GM19372 (cell line): ENCODE data around the gene CST3.

Experiments used
- ATAC-seq: cut with Tn5 transposase; IDR thresholded peaks from one replicate; pipeline ENCODE4 v1.9.1; 2021; ENCODE audit warnings: mild to moderate bottlenecking, low read depth, moderate library complexity; ENCODE audit not compliant: unreplicated experiment

Gene CST3

DNA sequence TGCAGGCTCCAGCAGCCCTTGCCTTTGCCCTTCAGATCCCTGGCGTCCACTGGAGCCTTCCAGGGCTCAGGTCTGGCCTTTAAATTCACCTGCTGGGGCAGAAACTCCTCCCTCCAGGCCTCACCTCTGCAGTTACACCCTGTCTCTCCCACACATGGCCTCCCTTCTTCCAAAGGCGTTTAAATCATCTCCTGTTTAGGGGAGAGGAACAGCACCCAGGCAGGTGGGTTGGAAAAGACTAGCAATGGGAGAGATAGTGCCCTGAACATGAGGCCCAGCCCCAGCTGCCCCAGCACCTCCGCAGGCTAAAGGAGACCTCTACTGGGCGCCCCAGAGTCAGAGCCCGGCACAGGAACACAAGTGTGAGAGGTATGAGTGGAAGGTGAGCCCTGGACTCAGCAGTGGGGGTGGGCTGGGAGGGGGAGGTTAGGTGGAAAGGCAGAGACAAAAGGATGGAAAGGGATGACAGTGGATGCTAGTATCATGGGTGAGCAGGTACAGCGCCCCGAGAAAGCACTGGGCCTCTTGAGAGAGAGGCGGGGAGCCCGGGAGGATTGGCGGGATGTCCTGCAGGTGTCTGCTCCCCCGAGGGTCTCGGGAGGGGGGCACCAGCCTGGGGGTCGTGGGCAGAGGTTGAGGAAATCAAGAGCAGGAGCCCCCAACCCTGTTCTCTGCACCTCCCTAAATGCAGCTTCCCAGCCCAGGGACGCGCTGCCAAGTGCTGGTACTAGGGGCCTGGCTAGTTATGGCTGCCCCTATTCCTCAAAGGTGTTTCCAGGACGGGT, 31.7 kb downstream of the CST3 start, which contains the start of gene CST9:
CST9 (minus strand) TSS at position 51 of the 785 bp plus-strand sequence. CDS start 53 bp downstream, outside the sequence.
- no peak for ATAC-seq

DNA sequence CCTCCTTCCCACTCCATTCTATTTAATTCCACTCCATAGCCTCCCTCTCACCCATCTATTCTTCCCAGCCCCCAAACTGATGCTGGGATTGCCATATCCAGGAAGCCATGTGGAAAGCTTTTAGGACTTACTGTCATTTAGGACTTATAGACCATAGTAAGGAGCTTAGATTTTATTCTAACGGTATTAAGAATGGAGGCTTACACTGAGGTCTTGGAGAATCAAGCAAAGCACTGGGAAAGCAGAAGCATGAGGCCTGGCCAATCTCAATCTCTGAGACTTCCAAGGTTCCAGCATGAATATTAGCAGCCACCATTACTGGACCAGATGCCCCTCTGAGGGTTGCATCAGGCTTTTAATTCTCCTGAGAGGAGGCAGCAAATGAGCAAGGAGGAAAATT, 33.4 kb downstream of the CST3 start:
- no peak for ATAC-seq

DNA sequence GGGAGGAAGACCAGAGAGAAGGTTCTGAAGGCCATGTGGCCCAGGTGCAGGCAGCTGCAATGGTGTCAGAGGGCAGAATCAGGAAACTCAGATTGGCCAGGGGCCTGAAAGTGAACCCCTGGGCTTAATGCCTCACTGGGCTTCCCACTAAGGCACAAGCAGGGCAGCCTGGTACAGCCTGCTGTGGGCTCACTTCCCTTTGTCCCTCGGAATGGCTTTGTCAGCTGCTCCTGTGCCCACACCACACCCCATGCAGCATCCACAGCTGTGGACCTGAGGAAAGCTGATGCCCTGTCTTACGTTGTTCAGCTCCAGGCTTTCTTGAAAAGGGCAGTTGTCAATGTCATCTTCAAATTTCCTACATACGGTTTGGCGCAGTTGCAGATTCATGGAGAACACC, 34.4 kb downstream of the CST3 start:
- no peak for ATAC-seq

- ATAC-seq: no peak
These were observed 35.1 kb downstream of the CST3 start for GRCh38 chr20:23602699-23603098.

GRCh38 chr20:23602241-23602640, 35.5 kb downstream of the CST3 start:
- ATAC-seq: no peak

- ATAC-seq: no peak
These were observed 36.0 kb downstream of the CST3 start for GRCh38 chr20:23601715-23602114.

DNA sequence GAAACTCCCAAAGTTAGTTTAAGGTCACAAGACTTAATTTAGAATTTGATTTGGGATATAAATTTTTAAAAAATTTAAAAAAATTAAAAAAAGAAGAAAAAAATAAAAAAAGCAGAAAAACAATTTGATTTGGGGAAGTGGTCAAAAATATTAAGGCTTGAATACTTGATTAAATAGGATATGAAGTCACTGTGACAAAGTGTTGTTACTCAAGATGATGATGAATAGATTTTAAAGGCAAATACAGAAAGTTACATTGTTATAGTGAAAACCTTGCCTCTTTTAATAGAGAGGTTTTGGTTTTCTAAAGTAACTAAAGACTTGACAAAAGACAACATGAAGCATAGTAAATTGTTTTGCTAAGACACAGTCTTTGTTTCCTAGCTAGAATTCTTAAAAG, 39.3 kb downstream of the CST3 start:
- no peak for ATAC-seq

DNA sequence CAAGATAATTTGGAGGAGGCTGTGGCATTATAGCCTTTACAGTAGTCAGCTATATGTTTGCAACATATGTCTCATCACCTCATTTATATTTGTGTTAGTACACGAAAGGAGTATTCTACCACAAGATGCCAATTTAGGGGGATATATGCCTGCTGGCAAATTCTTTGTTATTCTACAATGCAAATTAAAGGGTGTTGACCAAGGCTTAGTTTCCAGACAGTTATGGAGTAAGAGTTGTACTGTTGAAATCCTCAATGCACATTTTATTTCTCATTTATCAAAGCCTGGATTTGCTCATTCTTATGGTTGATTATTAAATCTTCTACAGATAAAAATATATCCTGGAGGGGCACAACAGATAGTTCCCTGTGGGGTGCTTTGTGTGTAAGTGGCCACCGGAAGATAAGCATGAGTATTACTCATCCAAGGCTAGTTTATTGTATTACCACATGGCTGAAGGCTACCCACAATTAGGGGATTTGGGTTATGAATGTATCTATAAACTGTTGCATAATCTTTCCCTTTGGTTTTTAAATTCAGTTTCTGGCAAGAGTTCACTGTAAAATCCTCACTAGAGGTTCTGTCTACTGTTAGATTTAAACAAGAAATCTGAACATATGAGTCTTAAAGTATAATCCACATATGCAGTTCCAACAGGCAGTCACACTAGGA, 41.0 kb downstream of the CST3 start:
- no peak for ATAC-seq

DNA sequence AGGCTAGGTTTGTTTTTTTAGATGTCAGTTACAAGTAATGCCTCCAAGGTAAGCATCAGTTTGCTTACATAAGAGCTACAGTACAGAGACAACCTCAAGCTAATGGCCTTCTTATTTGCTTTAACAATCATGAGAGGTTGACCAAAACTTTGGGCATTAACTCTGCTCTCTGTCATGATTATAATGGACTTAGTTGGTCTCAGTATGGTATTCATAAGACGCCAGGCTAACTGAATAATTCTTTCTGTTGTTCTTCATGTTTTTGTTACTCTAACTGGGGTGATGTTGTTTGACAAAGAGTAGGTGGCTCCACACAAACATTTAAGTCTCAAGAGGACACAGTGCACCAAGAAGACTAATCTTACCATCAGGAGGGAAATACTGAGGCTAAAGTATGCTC, 41.8 kb downstream of the CST3 start:
- ATAC-seq: no peak

DNA sequence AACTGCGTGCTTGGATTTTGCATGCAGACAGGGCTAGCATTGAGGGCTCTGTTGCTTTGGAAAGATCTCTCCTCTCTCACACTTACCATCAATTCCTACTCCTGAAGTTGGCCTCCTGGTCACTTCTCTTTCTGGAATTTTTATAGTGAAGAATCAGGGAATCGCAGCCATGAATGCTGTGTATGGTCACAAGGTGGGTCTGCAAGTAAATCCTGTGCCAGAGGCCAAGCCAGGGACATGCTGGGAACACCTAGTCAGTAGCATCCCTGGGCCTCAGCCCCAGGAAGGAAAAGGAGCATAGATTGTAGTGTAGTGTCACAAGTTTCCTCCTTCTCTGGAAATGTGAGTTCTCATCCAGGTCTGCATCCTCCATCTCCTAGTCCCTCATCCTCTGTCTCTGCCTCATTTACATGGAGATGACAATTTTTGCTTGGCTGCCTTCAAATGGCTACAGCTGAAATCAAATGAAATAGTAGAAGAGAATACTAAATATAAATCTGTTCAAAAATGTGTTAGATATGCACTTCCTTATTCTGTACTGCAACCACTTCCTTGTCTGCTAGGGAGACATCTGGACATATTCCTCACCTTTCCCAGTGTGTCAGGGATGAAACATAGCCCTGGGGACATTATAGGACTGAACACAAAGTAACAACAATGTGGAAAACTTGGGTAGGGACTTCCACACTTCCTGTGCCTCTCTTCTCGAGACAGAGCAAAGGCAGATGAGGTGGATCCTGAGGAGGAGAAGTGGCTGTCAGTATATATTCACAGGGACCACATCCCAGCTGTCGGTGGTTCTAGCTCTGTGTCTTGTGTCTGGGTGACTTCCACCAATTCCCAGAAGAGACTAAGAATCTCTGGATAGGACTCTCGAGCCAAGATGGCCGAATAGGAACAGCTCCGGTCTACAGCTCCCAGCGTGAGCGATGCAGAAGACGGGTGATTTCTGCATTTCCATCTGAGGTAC, 49.0 kb downstream of the CST3 start:
- ATAC-seq: no peak

DNA sequence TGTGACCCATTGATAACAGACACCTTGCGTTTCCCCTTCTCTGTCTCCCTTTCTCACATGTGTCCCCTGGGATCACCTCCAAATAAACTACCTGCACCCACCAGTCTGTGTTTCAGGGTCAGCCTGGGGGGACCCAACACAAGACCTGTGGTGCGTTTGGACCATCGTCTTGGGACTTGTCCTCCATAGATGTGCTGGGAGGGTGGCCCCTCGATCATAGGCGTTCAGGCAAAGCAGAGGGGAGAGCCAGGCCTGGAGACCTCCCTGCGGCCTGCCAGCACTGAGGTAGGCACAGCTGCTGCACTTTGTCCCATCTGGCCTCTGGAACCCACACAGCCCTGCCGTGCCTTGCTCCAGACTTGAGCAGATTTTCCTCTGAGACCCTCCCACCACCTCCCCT, 50.1 kb downstream of the CST3 start:
- ATAC-seq: no peak

GRCh38 chr20:23586735-23587525, 50.8 kb downstream of the CST3 start:
- no peak for ATAC-seq

GRCh38 chr20:23585808-23586734, 51.7 kb downstream of the CST3 start:
- no peak for ATAC-seq

DNA sequence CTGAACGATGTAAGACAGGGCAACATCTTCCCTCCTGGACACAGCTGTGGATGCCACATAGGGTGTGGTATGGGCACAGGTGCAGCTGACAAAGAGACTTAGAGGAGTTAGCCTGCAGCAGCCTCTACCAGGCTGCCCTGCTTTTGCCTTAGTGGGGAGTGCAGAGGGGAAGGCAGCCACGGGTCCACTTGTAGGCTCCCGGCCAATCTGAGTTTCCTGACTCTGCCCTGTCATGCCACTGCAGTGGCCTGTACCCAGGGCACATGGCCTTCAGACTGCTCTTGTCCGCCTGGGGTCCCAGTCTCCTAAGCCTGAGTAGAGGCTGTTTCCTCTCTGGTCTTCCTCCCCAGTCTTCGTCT, 52.3 kb downstream of the CST3 start:
- ATAC-seq: no peak

DNA sequence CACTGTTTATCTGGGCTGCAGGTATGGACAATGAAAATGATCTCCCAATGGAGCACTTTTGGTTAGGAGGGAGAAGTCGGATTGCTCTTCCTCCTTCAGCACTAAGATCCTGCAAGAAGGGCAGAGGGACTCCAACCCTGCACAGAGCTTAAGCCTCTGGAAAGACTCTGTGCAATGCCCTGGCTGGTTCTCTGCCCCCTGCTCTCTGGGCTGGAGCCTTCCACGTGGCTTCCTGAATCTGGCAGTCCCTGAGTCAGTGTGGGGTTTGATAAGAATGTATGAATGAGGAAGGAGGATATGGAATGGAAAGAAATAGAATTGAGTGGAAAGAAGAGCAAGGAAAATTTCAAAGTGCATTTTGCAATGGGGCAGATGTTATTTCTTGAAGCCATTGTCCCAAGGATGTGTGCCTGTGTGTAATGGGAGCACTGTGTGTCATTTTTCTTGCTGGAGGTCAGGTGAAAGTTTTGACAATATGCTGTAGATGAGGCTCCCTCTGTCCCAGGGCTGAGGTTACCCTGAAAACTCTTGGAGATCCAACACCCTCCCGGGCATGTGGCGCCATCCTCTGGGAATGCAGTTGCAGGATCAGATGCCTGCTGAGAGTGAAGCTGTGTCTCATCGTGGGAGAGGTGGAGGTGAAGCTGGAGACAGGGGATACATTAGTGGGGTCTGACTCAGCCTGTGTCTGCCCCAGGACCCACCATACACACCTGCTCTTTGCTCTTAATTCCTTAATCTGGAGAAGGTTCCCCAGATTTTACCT, 53.1 kb downstream of the CST3 start:
- ATAC-seq: no peak
